Measurements from ENCODE around the gene SHISA4.
"Not testable (repeated sequence)": the region's sequence is repeated elsewhere in the genome, so short reads cannot be mapped to it uniquely, and the experiment has no call there.

SHISA4 gene

DNA sequence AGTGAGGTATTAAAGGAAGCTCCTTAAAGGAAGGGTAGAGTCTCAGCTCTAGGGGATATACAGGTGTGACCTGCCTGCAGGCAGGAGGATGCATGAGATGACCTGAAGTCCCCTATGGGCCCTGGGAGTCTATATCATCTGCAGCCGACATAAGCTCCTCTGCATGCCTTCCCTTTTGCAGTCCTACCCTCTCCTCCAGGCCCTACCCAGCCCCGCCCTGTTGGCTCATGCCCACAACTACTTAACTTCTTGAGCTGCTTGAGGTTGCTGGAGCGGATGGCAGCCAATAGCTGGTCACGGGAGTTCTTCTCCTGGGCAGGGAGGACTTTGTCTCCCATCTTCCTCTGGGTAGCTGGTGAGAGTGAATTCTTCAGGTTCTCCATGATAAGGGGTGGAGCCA, 10.3 kb downstream of the SHISA4 start:
- DNase-seq (ENCODE audit: low read depth), result no peak

DNA sequence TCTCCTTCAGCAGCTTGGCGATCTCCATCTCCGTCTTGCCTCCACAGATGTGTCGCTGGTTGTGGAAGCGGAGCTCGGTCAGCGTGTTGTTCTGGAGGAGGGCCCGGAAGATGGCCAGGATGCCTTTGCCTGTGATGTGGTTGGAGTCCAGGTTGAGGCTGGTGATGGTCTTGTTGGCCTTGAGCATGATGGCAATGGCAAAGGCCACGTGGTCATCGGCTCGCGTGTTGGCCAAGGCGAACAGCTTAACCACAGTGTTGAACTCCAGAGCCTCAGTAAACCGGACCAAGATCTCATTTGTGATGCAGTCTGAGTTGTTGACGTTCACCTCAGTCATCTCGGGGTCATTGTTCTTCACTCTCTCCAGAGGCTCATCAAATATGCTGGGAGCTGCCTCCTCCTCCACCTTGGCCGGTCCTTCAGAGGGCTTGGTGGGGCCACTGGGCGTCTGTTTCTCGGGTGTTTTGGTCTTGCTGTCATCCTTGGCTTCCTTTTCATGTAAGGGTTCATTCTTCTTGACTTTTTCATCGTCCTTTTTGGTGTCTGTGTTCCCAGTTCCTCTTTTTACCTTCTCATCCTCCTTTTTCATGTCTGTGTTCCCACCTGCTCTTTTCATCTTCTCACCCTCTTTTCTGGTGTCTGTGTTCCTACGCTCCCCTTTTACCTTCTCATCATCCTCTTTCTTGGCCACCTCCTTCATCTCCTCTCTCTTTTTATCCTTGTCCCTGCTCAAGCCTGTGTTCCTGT, 11.2 kb downstream of the SHISA4 start:
- DNase-seq (ENCODE audit: low read depth), result no peak

DNA sequence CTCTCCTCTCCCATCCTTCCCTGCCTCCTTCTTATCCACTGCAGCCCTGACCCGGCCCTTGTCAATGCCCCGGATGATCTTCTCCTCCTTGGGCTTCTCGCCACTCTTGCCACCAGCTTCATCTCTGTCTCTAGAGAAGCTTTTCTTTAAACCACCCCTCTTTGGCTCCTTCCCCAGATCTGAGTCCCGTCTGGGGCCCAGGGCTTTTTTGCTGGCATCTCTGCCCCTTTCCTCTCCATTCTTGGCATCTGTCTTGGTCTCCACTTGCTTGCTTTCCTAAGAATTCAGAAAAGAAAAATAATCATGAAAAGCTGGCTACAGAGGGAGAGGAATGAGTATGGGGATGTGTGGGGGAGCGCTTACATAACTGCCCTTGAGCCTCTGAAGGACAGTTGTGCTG, 11.8 kb downstream of the SHISA4 start:
- no peak for DNase-seq (ENCODE audit: low read depth)

DNA sequence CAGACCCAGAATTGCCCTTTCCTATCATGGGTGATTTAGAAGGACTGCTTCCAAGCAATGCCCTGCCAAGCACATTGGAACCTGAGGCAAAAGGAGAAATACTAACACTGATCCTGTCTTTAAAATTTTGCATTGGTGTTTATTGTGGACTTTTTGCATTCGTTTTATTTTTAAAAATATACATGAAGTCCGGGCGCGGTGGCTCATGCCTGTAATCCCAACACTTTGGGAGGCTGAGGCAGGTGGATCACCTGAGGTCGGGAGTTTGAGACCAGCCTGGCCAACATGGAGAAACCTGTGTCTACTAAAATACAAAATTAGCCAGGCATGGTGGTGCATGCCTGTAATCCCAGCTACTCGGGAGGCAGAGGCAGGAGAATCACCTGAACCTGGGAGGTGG, 12.3 kb downstream of the SHISA4 start:
- DNase-seq (ENCODE audit: low read depth), result not testable (repeated sequence)

DNA sequence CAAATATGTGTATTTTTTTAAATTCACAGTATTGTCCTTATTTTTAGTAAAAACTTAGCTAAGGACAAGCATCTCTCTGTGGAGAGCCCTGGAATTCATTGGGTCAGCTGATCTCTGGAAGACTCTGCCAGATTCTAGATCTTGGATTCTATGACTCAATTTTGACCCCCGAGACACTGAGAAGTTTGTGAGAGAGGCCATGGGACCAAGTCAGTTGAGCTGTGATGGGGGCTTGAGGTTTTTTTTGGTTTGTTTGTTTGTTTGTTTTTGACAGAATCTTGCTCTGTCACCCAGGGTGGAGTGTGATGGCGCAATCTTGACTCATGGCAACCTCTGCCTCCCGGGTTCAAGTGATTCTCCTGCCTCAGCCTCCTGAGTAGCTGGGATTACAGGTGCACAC, 13.5 kb downstream of the SHISA4 start:
- DNase-seq (ENCODE audit: low read depth), result no peak

DNA sequence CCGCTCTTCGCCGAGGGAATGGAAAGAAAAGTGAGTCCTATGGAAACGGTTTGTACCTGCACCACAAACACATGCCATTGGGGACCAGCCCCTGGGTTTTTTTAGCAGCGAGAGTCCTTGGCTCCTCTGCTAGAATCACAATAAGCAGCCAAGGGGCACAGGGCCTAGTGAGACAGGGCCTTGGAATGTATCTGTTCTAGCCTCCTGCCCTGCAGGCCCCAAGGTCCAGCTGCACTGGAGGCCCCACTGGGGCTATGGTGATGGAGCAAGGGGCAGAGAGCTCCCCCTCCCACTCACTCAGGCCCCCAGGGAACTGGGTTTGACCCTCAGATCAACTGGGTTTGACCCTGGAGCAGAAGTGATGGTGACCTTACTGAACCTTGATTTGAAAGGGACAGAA, 14.4 kb downstream of the SHISA4 start:
- DNase-seq (ENCODE audit: low read depth), result no peak

DNA sequence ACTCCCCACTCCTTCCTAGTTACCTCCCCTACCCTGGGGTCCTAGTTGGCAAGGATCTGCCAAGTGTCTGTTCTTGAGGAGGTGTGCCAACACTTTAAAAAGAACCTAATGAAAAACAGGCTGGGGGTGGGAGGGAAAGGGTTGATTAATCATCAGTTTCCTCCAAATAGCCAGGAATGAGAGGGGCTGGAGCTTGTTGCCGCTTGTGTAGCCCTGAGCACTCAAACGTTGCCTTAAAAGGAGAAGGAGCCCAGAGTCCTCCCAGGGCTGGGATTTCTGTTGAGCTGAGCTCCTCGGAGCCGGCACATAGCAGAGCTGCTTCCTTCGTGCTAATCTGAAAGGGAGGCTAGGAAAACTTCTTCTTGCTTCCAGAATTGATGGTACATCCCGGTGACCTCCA, 15.9 kb downstream of the SHISA4 start:
- DNase-seq (ENCODE audit: low read depth), result peak; percentile 77

DNA sequence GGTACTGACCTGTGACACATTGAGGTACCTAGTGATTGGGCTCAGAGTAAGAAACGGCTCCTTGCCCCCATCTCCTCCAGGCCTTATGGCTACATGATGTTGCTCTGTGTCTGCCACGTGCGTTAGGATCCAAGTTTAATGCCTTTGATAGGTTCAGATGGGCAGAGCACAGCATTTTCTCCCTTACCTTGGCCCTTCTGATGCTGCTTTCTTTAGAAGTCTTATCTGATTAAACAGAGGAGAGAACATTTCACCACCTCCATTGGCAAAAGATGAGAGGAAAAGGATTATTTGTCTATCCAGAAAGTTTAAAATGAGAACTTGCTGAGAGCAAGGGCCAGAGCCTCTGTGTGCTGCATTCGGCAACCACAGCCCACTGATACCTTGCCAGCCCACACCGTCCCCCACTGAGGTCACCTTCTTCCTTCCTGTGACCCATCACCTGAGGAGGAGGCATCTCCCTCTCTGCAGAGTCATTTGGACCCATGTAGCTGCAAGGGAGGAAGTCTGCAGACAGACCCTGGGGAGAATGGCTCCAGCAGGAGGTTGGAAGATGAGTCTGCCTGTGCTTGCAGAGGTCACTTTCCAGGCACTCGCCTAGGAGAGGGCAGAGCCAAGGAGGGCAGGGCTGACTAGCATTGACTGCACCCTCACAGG, 16.7 kb downstream of the SHISA4 start:
- DNase-seq (ENCODE audit: low read depth), result no peak

DNA sequence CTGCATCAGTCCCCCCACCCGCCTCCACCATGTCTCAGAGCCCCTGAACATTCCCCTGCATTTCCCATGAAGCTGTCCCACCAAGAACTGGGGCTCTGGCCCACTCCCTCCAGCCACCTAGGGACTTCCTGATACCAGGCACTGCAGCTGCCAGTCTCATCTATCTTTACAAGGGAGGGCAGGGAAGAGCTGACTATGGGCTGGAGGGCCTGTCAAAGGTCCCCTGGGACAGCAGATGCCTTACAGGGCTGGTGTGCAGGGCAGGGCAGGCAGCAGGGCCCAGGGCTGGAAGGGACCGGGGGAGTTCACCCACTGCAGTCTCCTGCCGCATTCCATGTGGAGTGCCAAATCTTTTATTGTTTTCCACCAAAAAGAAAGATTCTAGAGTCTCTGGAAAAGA, 17.6 kb downstream of the SHISA4 start:
- no peak for DNase-seq (ENCODE audit: low read depth)

DNA sequence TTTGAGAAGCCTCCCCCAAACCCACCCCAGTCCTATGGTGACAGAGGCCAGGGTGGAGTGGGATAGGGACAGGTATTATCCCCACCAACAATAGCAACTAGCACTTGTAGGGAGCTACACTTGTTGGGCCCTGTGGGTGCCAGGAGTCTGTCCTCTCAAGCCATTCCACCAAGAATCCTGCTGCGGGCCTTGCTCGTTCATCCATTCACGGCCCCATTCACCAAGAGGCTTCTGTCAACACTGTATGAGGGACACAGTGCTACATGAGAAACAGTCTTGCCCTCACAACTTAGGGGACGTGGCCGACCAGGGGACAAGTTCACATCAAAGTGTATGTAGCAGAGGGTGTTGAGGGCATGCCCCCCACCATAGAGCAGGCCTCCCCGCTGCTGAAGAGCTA, 18.9 kb downstream of the SHISA4 start:
- no peak for DNase-seq (ENCODE audit: low read depth)

DNA sequence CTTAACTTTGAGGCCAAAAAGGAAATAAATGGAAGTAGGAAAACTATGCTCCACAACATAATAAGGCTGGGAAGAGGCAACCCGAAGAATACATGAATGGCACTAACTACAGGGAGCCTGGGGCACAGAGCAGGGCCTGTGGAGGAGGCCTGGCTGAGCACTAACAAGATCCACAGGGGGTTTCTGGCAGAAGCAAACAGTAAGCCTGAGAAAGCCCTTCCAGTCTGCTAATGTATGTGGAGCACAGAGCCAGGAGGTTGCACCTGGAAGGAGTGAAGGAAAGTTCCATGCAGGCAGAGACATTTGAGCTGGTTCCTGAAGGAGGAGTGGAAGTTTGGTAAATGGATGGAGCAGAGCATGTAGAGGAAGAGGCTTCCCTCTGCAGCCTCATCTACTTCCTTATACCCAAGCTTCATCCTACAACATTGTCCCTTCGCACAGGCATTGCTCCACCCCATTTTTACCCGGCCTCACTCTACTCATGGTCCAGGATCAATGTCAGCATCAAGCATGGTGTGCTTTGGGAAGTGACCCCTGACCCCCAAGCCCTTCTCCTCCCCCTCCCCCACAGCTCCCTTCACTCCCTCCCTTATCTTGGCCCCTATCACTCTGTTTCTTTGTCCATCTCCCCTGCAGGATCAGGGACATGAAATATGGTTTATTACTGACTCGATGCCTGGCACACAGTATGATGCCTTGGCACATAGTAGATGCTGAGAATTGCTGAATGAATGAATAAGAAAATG, 23.3 kb downstream of the SHISA4 start:
- DNase-seq (ENCODE audit: low read depth), result no peak

DNA sequence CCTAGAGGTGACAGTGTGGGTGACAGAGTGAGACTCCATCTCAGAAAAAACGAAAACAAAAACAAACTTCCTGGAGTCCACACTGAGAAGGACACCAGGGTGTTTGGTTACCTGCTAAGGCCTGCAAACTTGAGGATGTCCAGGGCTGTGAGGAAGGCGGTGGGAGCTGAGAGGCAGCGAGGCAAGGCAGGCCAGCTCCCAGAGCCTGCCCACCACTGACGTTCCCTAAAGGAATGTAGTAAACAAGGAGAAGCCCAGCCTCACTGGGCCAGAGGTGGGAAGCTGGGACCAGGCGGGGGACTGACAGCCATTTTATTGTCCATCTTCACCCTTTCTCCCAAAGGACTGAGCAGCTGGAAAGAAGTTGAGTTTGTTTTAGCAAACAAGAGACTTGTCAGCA, 24.1 kb downstream of the SHISA4 start:
- no peak for DNase-seq (ENCODE audit: low read depth)

DNA sequence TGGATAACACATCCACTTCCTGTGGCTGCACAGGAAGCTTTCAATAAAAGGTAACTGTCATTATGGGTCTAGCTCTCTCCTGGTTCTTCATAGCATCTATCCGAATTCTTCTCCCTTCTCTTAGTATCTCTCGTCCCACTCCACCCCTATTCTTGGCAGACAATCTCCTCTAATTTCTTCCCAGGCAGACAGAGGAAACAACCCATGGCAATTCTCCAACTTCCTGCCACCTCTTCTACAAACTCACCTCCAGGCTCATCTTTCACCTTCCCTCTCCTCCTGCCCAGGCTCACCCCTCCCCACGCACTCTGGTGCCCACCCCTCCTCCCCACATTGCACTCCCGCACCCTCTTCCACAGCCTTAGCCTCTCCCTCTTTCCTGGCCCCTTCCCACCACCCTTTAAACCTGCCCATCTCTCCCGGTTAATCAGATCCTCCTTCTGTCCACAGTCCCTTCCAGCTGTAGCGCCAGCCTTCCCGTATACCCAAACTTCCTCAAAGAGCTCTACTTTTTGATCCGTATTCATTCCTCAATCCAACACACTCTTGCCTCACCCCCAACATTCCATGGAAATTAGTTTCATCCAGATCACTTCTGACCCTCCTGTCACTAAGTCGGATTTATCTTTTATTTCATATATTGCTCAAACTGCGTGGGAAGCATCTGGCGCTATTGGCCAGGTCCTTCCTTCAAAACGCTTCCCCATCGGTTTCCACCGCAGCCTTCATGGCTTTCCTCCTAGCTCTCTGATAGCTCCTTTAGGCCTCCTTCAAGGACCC, 25.9 kb downstream of the SHISA4 start:
- no peak for DNase-seq (ENCODE audit: low read depth)

DNA sequence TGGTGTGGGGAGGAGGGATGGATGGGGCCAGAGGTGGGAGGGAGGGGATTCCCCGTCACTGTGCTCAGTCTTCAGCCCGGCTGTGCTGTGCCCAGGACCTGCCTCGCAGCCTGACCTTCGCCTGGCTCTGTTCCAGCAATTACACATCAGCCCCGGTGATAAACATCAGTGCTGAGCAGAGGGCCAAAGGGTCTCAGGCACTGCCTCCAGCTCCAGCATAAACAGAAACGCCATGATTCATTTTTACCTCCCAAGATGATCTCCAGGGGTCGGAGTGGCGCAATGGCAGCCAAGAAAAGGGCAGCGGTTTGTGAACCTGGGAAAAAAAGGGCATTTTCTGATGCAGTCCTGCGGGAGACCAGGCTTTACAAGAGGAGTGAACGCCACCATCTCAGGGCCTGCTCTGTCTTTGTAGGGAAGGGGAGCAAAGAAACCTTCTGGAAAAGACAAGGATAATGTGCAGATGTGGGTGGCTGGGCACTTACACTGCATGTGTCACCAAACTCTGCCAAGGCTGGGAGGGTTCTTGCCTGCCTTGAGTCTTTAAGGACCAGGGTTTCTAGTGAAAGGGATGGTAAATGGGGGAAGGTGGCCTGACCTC, 28.1 kb downstream of the SHISA4 start:
- DNase-seq (ENCODE audit: low read depth), result peak; percentile 53

DNA sequence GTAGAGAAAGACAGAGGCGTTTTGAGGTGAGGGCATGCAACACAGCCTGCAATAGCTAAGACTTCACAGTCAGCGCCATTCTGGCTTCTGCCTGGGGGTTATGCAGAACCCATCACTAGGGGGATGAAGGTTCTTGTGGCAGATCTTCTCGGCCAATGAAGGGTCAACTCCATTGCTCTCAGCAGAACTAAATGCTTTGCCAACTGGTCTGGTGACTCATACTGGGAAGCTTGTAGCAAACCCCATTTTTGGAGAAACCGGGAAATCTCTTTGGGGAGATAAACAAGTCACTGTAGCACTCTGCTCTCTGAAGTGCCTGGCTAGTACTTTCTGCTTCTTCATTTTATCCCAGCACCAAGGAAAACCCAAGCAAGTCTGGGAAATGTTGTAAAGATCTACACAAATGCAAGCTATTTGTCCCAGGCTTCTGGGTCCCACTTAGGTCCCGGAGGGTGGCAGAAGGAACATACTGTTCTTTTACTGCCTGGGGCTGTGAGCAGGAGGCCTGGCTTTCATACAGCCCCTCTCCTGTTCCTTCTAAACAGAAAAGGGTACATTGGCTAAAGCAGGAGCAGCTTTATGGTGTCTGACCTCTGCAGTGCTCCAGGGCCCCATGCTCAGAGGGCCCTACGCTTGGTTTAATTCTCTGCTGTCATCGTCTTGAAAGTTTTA, 28.8 kb downstream of the SHISA4 start:
- DNase-seq (ENCODE audit: low read depth), result peak; percentile 66

DNA sequence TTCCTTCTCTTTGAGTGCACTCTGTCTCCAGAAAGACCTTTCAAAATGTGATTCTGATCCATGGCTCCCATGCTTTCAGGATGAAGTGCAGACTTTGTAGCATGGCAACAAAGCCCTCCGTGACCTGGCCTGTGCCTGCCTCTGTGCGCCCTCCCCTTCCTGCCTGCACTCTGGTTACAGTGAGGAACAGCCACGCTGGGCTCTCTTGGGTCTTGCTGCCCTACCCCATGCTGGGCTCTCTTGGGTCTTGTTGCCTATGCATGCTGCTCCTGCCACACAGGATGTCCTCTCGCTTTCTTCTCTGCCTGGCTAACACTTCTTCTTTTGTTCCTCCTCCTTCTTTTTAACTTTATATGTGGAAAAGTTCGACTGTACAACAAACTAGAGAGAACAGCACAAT, 29.6 kb downstream of the SHISA4 start:
- no peak for DNase-seq (ENCODE audit: low read depth)

DNA sequence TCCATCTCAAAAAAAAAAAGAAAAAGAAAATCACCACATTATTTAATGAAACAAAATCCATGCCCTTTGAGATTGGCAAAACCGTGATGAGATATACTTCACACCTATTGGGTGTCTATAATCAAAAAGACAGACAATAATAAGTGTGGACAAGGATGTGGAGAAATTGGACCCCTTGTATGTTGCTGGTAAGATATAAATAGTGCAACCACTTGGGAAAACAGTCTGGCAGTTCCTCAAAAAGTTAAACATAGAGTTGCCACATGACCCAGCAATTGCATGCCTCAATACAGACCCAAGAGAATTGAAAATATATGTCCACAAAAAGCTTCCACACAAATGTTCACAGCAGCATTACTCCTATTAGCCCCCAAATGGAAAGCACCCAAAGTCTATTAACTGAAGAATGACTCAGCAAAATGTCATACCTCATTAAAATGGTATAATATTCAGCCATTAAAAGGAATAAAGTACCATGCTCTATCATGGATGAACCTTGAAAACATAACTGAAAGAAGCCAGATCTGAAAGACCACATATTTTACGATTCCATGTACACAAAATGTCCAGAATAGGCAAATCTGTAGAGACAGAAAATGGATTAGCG, 33.4 kb downstream of the SHISA4 start:
- DNase-seq (ENCODE audit: low read depth), result no peak

DNA sequence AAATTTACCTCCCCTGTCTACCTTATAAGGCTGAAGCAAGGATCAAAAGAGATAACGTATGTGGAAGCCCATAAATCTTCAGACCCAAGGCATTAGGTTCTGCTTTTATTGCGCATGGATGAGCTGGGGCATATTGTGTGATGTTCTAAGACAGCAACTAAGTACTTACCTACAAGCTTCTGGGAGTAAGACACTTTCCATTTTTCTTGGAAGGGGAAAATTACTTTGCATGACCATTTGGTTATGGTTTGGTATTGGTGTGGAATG, 36.5 kb downstream of the SHISA4 start:
- DNase-seq (ENCODE audit: low read depth), result no peak

DNA sequence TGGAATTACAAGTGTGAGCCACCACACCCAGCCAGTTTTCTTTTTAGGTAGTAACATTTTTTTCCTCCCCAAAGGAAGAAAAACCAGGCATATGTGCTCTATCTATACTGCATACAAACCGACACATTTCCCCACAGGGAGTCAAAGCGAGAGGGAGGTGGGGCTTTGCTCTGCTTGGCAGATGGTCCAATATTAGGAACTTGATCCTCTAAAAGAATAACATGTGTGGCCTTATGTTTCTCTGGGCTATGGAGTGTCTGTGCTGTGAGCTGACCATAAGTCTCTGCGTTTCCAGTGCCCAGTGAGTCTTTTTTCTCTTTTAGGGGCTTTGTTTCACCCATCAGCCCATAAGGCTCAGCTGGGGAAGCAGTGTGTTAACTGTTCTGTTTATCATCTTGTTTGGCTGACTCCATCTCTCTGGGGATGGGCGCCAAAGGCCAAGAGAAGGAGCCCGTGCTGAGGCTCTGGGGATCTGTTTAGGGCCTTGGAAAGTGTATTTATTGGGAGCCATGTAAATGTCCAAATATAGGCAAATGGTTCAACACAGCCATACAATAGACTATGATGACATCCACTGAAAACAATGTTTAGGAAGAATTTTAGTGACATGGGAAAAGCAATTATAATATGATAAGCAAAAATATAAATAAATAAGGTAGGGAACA, 37.4 kb downstream of the SHISA4 start:
- no peak for DNase-seq (ENCODE audit: low read depth)

DNA sequence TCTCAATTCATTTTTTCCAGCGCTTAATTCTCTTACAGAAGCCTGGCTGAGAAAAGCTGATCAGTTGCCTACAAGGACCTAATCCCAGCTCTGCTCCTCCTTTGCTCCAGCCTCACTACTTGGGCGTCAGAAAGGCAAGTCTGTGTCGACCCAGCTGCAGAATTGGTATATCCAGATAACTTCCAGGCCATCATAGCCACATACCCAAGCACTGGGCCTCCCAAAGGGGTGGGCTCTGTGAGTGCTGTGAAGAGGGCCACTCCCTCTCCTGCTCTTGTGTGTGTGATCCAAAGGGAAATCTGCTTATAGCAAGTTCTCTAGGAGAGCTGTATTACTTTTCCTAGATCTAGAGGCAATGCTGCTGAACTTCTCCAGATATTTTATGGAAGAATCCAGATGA, 39.6 kb downstream of the SHISA4 start:
- no peak for DNase-seq (ENCODE audit: low read depth)

DNA sequence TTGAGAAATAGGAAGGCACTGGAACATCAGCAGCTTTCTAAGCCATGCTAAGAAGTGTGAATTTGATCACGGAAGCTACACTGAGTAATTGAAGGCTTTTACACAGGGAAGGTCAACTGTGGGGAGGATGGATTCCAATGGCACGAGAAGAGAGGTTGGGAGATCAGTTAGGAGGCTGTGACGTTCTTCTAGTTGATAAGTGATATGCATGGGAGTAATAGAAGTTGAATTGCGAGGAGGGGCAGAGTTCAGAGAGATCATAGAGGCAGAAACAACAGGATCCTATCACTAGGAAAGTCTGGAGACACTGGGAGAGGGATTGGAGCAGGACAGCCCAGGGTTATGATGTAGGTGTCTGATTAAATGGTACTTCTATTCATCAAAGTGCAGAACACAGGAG, 41.4 kb downstream of the SHISA4 start:
- DNase-seq (ENCODE audit: low read depth), result no peak

Data from GM04504 (cell line).